Heart right ventricle (tissue), 16 donors: ENCODE measurements around the gene CMIP. TPM values are rescaled to one million over a fixed set of nuclear protein-coding genes. Genes with fewer than 3 reads are reported as not detected.

ENCODE experiments used
- ATAC-seq, 8 donors: fragments of 200-7000 bp; cut with Tn5 transposase; one replicate each; pipeline ENCODE4 v1.9.1; 2020; ENCODE audit warnings: mild to moderate bottlenecking in 8 of 8, moderate library complexity in 8 of 8, moderate number of reproducible peaks in 1 of 8
- DNase-seq, 2 donors: peaks; one replicate each; pipeline ENCODE4 v3.0.0-alpha.2; 2020
- H3K27ac ChIP-seq, 10 donors: fragments of 200-600 bp; sonication (generic) in 2 of 10; one replicate each; pipeline versions ENCODE4 v1.5.0 to v1.8.0; 2020 to 2022; ENCODE audit warnings: mild to moderate bottlenecking in 3 of 10
- H3K27me3 ChIP-seq, 7 donors: fragments of 200-600 bp; one replicate each; pipeline ENCODE4 v1.8.0; 2021 to 2022; ENCODE audit warnings: mild to moderate bottlenecking in 2 of 7
- H3K36me3 ChIP-seq, 9 donors: fragments of 200-600 bp; sonication (generic) in 1 of 9; one replicate each; pipeline versions ENCODE4 v1.5.0 to v1.8.0; 2020 to 2022; ENCODE audit warnings: mild to moderate bottlenecking in 2 of 9
- H3K4me1 ChIP-seq, 9 donors: fragments of 200-600 bp; sonication (generic) in 1 of 9; one replicate each; pipeline versions ENCODE4 v1.5.0 to v1.8.0; 2020 to 2022; ENCODE audit warnings: mild to moderate bottlenecking in 4 of 9
- H3K4me3 ChIP-seq, 10 donors: fragments of 200-600 bp; sonication (generic) in 2 of 10; one replicate each; pipeline versions ENCODE4 v1.5.0 to v1.8.0; 2020 to 2022; ENCODE audit warnings: mild to moderate bottlenecking in 7 of 10, moderate library complexity in 2 of 10
- H3K9me3 ChIP-seq, 11 donors: fragments of 200-600 bp in 10 of 11; sonication (generic) in 2 of 11; one replicate each; pipeline versions ENCODE4 v1.5.0 to v1.8.0; 2013 to 2022; ENCODE audit warnings: mild to moderate bottlenecking in 2 of 11, control low read depth in 1 of 11, moderate library complexity in 1 of 11
- WGBS, 2 donors: extraction: QIAGEN DNeasy Blood & Tissue Kit; methylation state at CpG; one replicate each; pipeline ENCODE4 v1.1.7; 2013; ENCODE audit warnings: inconsistent platforms in 1 of 2; 5-methylcytosine and 5-hydroxymethylcytosine counted together
- intact Hi-C, 10 donors: fragments of 100-400 bp; cut with DNase I; formaldehyde crosslinking; loops; one replicate each; pipeline versions ENCODE4 v1.11.1 to v1.14.2; 2022
- polyA plus RNA-seq, 2 donors: library from polyadenylated mRNA; stranded (reverse); fragments of 200-250 nt; gene quantifications; one replicate each; pipeline ENCODE4 v1.2.3, GENCODE V29; 2013
- total RNA-seq, 10 donors: library from RNA; stranded (reverse); fragmentation: NEBNext Ultra II Directional in 3 of 10; extraction: Animal tissue kit (Norgen Biotek cat#: 25700) in 3 of 10; gene quantifications; one replicate each; pipeline versions ENCODE4 v1.2.1 to v1.2.4, GENCODE V29; 2021 to 2023
- TF ChIP-seq, protein P1 (sequence below), 9 donors: fragments of 200-600 bp; sonication (generic) in 2 of 9; IDR thresholded peaks; one replicate each; pipeline versions ENCODE4 v1.5.0 to v1.8.0; 2021 to 2022; ENCODE audit warnings: antibody characterized with exemption in 9 of 9, mild to moderate bottlenecking in 5 of 9, moderate library complexity in 1 of 9
- donor health status: Arrhythmogenic right ventricular cardiomyopathy.
- donor health status: ischemic (EF 13 %, LVEDD 7.1; RV severe dilation, severe dysfunction).
- donor health status: healthy with polysubstance abuse.
- donor health status: DM: no; HTN: yes; CAD: no.
- donor health status: DM: no; HTN: no; CAD: no.
- donor health status: ischemic (EF 25% LVEDD 6.9; RV normal size, moderate dysfunction).
- donor health status: ischemic (EF 25% LVEDD 5.7; RV mildly dilated, moderate dysfunction).
- donor health status: healthy.
- donor health status: DM: yes; HTN: yes; CAD: no.
- donor health status: Ischemic cardiomyopathy.
- donor health status: ischemic (EF 35%, LVEDD 5.7; RV mildly dilated, moderate dysfunction).
- donor health status: nonischemic (EF 11% LVEDD 7.7; RV severe dilation, severe dysfunction).
- donor health status: DM: yes; HTN: yes; CAD: no.
- donor health status: PGD.
- donor health status: ischemic (EF 29% LVEDD 5.4; RV normal size, mild dysfunction).
- donor health status: nonischemic (EF 23%, LVEDD 6.1; RV moderate dilation, normal function).

The CMIP gene
- total and polyA plus RNA-seq, 12 donors, result 5.4 to 32.8 (median 13.0) TPM

- 78 to 83% methylated on average over 29 of the region's 29 CpGs for WGBS, 2 donors
Observed at GRCh38 chr16:81492965-81493754, 48.6 kb downstream of the CMIP start.

GRCh38 chr16:81493755-81494433 is 49.3 kb downstream of the CMIP start:
- intact Hi-C loops, result loop anchor here in 4 of 10 donors (5.0 to 10.0 kb wide), 3 partner anchors 42 to 49 kb away; partner anchors contain the start of gene CMIP (in 1 of the 4)
- Histone ChIP-seq H3K4me3 (no peak overlapping the region), H3K9me3 (no peaks in the 10 kb centered on the region), H3K27me3 (no peaks in the 10 kb centered on the region), H3K27ac (peak overlapping the region; percentile 15 to 84 (median 72)), H3K4me1 (peaks cover 11 to 97% (median 90%) of the 10 kb centered on the region in 9 donors), H3K36me3 (no peaks in the 10 kb centered on the region)
- WGBS, 2 donors, result 65 to 67% methylated on average over 23 of the region's 23 CpGs
- peak; percentile 21 to 81 (median 60) for ATAC-seq
- DNase-seq, result no peak
- TF ChIP-seq, protein P1, sequence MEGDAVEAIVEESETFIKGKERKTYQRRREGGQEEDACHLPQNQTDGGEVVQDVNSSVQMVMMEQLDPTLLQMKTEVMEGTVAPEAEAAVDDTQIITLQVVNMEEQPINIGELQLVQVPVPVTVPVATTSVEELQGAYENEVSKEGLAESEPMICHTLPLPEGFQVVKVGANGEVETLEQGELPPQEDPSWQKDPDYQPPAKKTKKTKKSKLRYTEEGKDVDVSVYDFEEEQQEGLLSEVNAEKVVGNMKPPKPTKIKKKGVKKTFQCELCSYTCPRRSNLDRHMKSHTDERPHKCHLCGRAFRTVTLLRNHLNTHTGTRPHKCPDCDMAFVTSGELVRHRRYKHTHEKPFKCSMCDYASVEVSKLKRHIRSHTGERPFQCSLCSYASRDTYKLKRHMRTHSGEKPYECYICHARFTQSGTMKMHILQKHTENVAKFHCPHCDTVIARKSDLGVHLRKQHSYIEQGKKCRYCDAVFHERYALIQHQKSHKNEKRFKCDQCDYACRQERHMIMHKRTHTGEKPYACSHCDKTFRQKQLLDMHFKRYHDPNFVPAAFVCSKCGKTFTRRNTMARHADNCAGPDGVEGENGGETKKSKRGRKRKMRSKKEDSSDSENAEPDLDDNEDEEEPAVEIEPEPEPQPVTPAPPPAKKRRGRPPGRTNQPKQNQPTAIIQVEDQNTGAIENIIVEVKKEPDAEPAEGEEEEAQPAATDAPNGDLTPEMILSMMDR (IDR thresholded peaks at IDR 0.05), result no peak

More at GRCh38 chr16:81492965-81493754, 48.6 kb downstream of the CMIP start:
- peak overlapping the region in 9 of 10 donors; percentile 54 to 84 (median 72) for H3K27ac ChIP-seq
- intact Hi-C loops, result loop anchor here in 4 of 10 donors (5.0 to 10.0 kb wide), 3 partner anchors 41 to 48 kb away; partner anchors contain the start of gene CMIP (in 1 of the 4)
- DNase-seq, result no peak
- no peaks in the 10 kb centered on the region for H3K9me3 ChIP-seq
- no peaks in the 10 kb centered on the region for H3K27me3 ChIP-seq
- H3K36me3 ChIP-seq, result no peaks in the 10 kb centered on the region
- H3K4me3 ChIP-seq, result no peak overlapping the region
- peaks cover 11 to 99% (median 85%) of the 10 kb centered on the region in 9 donors for H3K4me1 ChIP-seq
- TF ChIP-seq, protein P1 (IDR thresholded peaks at IDR 0.05), result no peak
- ATAC-seq, result peak in 2 of 8 donors; percentile 5 to 8

DNA sequence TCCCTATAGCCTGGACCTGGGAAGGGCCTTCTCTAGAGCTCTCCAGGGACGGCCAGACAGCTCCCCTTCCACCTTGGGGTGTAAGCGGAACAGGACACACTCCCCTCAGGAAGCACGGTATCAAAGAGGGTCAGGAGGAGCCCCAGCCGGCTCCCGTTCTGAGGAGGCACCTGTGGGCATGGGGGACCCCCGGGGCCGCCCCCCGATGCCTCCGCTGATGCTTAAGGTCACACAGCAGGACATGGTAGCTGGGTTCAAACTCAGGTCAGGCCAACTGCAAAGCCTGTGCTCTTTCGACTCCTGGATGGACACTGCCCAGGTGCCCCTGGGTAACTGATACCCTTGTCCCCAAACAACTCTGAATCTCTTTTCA is 49.8 kb downstream of the CMIP start:
- DNase-seq (no peak), ATAC-seq (peak in 1 of 8 donors; percentile 32)
- Histone ChIP-seq H3K9me3 (no peaks in the 10 kb centered on the region), H3K36me3 (no peaks in the 10 kb centered on the region), H3K27me3 (no peaks in the 10 kb centered on the region), H3K4me3 (no peak overlapping the region), H3K27ac (peak overlapping the region in 9 of 10 donors; percentile 15 to 84 (median 72)), H3K4me1 (peaks cover 11 to 96% (median 87%) of the 10 kb centered on the region in 9 donors)
- intact Hi-C loops, result loop anchor here in 4 of 10 donors (5.0 to 10.0 kb wide), 3 partner anchors 42 to 50 kb away; partner anchors contain the start of gene CMIP (in 1 of the 4)
- TF ChIP-seq, protein P1 (IDR thresholded peaks at IDR 0.05), result no peak
- WGBS, 2 donors, result 78% methylated on average over 10 of the region's 10 CpGs

- DNase-seq (no peak), ATAC-seq (no peak)
- H3K27ac ChIP-seq, result peak overlapping the region in 8 of 10 donors; percentile 51 to 84 (median 72)
- TF ChIP-seq, protein P1 (IDR thresholded peaks at IDR 0.05), result no peak
- no peak overlapping the region for H3K4me3 ChIP-seq
- WGBS, 2 donors, result 92 to 96% methylated on average over 4 of the region's 4 CpGs
- no peaks in the 10 kb centered on the region for H3K9me3 ChIP-seq
- H3K4me1 ChIP-seq, result peaks cover 11 to 96% (median 87%) of the 10 kb centered on the region in 9 donors
- no peaks in the 10 kb centered on the region for H3K27me3 ChIP-seq
- intact Hi-C loops, result loop anchor here in 5 of 10 donors (5.0 to 10.0 kb wide), 3 partner anchors 43 to 50 kb away; partner anchors contain the start of gene CMIP (in 1 of the 5)
- no peaks in the 10 kb centered on the region for H3K36me3 ChIP-seq
Observed at GRCh38 chr16:81494888-81495287, 50.3 kb downstream of the CMIP start.
